NCI-H2196 treated with DMSO at 0.1 percent for 48 hours (cell line): ENCODE measurements around the gene EEF1AKMT3.

ENCODE experiments used
- DNase-seq: peaks from one replicate; lab custom pipeline; 2025; ENCODE audit not compliant: unreplicated experiment; lab: John Stamatoyannopoulos, UW

The EEF1AKMT3 gene

GRCh38 chr12:57772429-57773322 lies at the start of gene EEF1AKMT3:
EEF1AKMT3 (plus strand) TSS chr12:57772614; CDS start chr12:57772725, 111 bp downstream.
- DNase-seq, result no peak

GRCh38 chr12:57722716-57723629 lies 49.4 kb upstream of the EEF1AKMT3 start:
- DNase-seq, result no peak

- no peak for DNase-seq
These were observed 48.8 kb upstream of the EEF1AKMT3 start for GRCh38 chr12:57723630-57723962.

GRCh38 chr12:57724003-57724935 lies 48.1 kb upstream of the EEF1AKMT3 start:
- no peak for DNase-seq

- no peak for DNase-seq
These were observed 47.3 kb upstream of the EEF1AKMT3 start for GRCh38 chr12:57724936-57725740.

GRCh38 chr12:57725851-57726150 lies 46.6 kb upstream of the EEF1AKMT3 start:
- no peak for DNase-seq

- DNase-seq, result peak; percentile 82
These were observed 46.1 kb upstream of the EEF1AKMT3 start for GRCh38 chr12:57726151-57726883.

GRCh38 chr12:57726884-57727757 lies 45.3 kb upstream of the EEF1AKMT3 start:
- DNase-seq, result no peak

- no peak for DNase-seq
These were observed 44.5 kb upstream of the EEF1AKMT3 start for GRCh38 chr12:57727758-57728395.

- no peak for DNase-seq
These were observed 43.0 kb upstream of the EEF1AKMT3 start for GRCh38 chr12:57729321-57729844.

GRCh38 chr12:57730336-57731067 lies 41.9 kb upstream of the EEF1AKMT3 start:
- DNase-seq, result no peak

GRCh38 chr12:57731411-57732080 lies 40.9 kb upstream of the EEF1AKMT3 start:
- DNase-seq, result no peak

- DNase-seq, result no peak
These were observed 40.1 kb upstream of the EEF1AKMT3 start for GRCh38 chr12:57732270-57732669.

GRCh38 chr12:57732726-57733593 lies 39.5 kb upstream of the EEF1AKMT3 start:
- DNase-seq, result no peak

GRCh38 chr12:57733928-57734327 lies 38.5 kb upstream of the EEF1AKMT3 start:
- no peak for DNase-seq

GRCh38 chr12:57734591-57734990 lies 37.8 kb upstream of the EEF1AKMT3 start:
- no peak for DNase-seq
